ENCODE results near the gene ABCC1.

GRCh38 chr16:16166949-16167348 is 217.5 kb downstream of the ABCC1 start:
- TF ChIP-seq CTCF (IDR thresholded peaks at IDR 0.05) (no peak), POLR2A (IDR thresholded peaks at IDR 0.05) (no peak)

All from adrenal gland (tissue), 5 donors.